Measurements from ENCODE around the gene PAXX.

GRCh38 chr9:136949817-136950655, 42.2 kb upstream of the PAXX start:
- TF ChIP-seq CTCF (IDR thresholded peaks at IDR 0.05; ENCODE audit: insufficient read depth, low read length, poor library complexity, severe bottlenecking) (no peak), EZH2phosphoT487 (conservative IDR thresholded peaks at IDR 0.05; ENCODE audit: low read length) (no peak)
